Colonic mucosa (tissue), 4 donors: ENCODE measurements around the gene TSPAN11. TPM values are rescaled to one million over a fixed set of nuclear protein-coding genes. Genes with fewer than 3 reads are reported as not detected.
A peak's percentile ranks its signal among the peaks of the same experiment; 100 is the strongest.

Experiments used
- DNase-seq: peaks from one replicate; pipeline ENCODE4 v3.0.0-alpha.2; 2020
- H3K27ac ChIP-seq: fragments of 200-600 bp; one replicate; pipeline ENCODE4 v1.8.0; 2021
- H3K27me3 ChIP-seq: fragments of 200-600 bp; one replicate; pipeline ENCODE4 v1.8.0; 2021
- H3K36me3 ChIP-seq: fragments of 200-600 bp; one replicate; pipeline ENCODE4 v1.8.0; 2021
- H3K4me1 ChIP-seq: fragments of 200-600 bp; one replicate; pipeline ENCODE4 v1.8.0; 2021; ENCODE audit warnings: mild to moderate bottlenecking
- H3K4me3 ChIP-seq: fragments of 200-600 bp; one replicate; pipeline ENCODE4 v1.8.0; 2021
- H3K9ac ChIP-seq, 2 donors: one replicate each; pipeline ENCODE4 v1.7.0; 2013; ENCODE audit warnings: control low read depth in 2 of 2, low read depth in 2 of 2, low read length in 2 of 2
- H3K9me3 ChIP-seq: fragments of 200-600 bp; one replicate; pipeline ENCODE4 v1.8.0; 2021
- intact Hi-C: fragments of 100-400 bp; cut with DNase I; formaldehyde crosslinking; loops from one replicate; pipeline ENCODE4 v1.14.1; 2022
- total RNA-seq, 2 donors: library from RNA; stranded (reverse); fragmentation: NEBNext Ultra II Directional in 1 of 2; extraction: Animal tissue kit (Norgen Biotek cat#: 25700) in 1 of 2; gene quantifications; one replicate each; pipeline ENCODE4 v1.2.1, GENCODE V29; 2021
- TF ChIP-seq, protein P1 (sequence below): fragments of 200-600 bp; IDR thresholded peaks from one replicate; pipeline ENCODE4 v1.8.0; 2022; ENCODE audit warnings: antibody characterized with exemption, mild to moderate bottlenecking
- donor health status: healthy.
- donor health status: DM: no; HTN: no; CAD: no.
- donor health status: DM: no; HTN: no; CAD: no.

Gene TSPAN11
- total RNA-seq, 2 donors from 2014 or later: 1.3 to 8.2 TPM

GRCh38 chr12:30911207-30911606, 15.3 kb upstream of the TSPAN11 start:
- no peak overlapping the region for H3K9ac ChIP-seq
- H3K4me3 ChIP-seq: no peak overlapping the region
- intact Hi-C loops: no loop called here
- H3K4me1 ChIP-seq: no peaks in the 10 kb centered on the region
- DNase-seq: no peak
- TF ChIP-seq, protein P1, sequence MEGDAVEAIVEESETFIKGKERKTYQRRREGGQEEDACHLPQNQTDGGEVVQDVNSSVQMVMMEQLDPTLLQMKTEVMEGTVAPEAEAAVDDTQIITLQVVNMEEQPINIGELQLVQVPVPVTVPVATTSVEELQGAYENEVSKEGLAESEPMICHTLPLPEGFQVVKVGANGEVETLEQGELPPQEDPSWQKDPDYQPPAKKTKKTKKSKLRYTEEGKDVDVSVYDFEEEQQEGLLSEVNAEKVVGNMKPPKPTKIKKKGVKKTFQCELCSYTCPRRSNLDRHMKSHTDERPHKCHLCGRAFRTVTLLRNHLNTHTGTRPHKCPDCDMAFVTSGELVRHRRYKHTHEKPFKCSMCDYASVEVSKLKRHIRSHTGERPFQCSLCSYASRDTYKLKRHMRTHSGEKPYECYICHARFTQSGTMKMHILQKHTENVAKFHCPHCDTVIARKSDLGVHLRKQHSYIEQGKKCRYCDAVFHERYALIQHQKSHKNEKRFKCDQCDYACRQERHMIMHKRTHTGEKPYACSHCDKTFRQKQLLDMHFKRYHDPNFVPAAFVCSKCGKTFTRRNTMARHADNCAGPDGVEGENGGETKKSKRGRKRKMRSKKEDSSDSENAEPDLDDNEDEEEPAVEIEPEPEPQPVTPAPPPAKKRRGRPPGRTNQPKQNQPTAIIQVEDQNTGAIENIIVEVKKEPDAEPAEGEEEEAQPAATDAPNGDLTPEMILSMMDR: no peak
- H3K36me3 ChIP-seq: no peaks in the 10 kb centered on the region
- no peaks in the 10 kb centered on the region for H3K27me3 ChIP-seq
- no peaks in the 10 kb centered on the region for H3K9me3 ChIP-seq
- H3K27ac ChIP-seq: no peak overlapping the region

- intact Hi-C loops: no loop called here
- no peaks in the 10 kb centered on the region for H3K27me3 ChIP-seq
- no peak overlapping the region for H3K4me3 ChIP-seq
- no peak for DNase-seq
- no peak overlapping the region for H3K27ac ChIP-seq
- H3K4me1 ChIP-seq: no peaks in the 10 kb centered on the region
- no peaks in the 10 kb centered on the region for H3K9me3 ChIP-seq
- no peak overlapping the region for H3K9ac ChIP-seq
- no peaks in the 10 kb centered on the region for H3K36me3 ChIP-seq
- TF ChIP-seq, protein P1: no peak
These were observed 13.2 kb upstream of the TSPAN11 start for GRCh38 chr12:30913323-30913722.

DNA sequence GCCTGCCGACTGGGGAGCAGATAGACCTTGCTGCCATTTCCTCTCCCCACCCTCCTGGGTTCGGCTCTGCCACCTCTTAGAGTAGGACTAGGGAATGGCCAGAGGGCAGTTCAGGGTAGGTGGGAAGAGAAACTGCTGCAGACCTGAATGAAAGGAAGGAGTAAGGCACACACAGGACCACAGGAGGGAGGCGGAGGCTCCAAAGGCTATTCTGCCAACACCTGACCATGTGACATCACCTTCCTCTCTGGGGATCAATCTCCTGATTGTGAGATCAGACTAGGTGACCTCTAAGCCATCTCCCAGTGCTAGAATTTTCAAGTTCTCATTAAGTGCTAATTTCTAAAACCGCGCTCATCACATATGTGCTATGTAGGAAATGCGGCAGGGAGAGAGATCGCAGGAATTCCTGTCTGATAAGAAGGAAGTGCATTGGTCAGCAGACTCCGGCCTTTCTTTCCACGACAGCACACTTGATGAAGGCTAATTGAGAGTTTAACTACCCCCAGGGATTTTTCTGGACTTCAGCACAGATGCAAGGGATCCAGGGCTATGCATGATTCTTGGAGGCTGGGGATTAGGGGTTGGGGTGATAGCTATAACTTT, 11.5 kb upstream of the TSPAN11 start:
- Histone ChIP-seq H3K27ac (no peak overlapping the region), H3K9ac (no peak overlapping the region), H3K9me3 (no peaks in the 10 kb centered on the region), H3K27me3 (no peaks in the 10 kb centered on the region), H3K36me3 (no peaks in the 10 kb centered on the region), H3K4me1 (no peaks in the 10 kb centered on the region), H3K4me3 (no peak overlapping the region)
- TF ChIP-seq, protein P1: no peak
- no peak for DNase-seq
- intact Hi-C loops: no loop called here

- DNase-seq: no peak
- Histone ChIP-seq H3K9me3 (no peaks in the 10 kb centered on the region), H3K9ac (no peak overlapping the region), H3K27me3 (peaks cover 20% of the 10 kb centered on the region), H3K4me1 (no peaks in the 10 kb centered on the region), H3K36me3 (no peaks in the 10 kb centered on the region), H3K4me3 (no peak overlapping the region), H3K27ac (no peak overlapping the region)
- intact Hi-C loops: no loop called here
- TF ChIP-seq, protein P1: no peak
These were observed 3.5 kb upstream of the TSPAN11 start for GRCh38 chr12:30923057-30923456.

DNA sequence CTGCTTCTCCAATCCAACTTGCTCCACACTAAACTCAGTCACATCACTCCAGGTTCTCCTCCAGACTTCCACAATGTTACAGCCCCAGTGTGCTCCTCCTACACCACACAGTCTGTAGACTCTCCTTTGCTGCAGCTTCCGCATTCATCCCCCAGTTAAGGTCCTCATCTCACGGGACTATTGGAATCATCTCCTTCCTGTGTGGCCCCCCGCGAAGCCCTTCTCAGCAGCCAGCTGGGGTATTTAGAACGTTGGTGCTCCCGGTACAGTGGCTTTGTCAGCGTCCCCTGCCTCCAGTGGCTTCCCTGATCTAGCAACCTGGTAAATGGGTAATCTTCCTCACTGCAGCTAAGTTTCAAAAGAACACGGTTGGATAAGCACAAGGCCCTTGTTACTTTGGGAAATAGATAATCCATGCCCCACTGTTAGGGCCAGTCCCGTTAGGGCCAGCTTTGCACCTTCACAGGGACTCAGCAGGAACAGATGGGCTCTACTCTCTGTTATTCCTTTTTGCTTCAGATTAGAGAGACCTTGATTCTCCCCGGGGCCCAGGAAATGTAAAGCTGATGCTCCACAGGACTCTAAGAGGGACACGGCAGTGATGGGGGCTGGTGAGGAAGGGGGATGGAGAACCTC, 823 bp upstream of the TSPAN11 start:
- H3K27ac ChIP-seq: no peak overlapping the region
- peak overlapping the region in 1 of 2 donors; percentile 56 for H3K9ac ChIP-seq
- TF ChIP-seq, protein P1: no peak
- peaks cover 20% of the 10 kb centered on the region for H3K27me3 ChIP-seq
- H3K4me1 ChIP-seq: no peaks in the 10 kb centered on the region
- intact Hi-C loops: no loop called here
- no peak for DNase-seq
- no peaks in the 10 kb centered on the region for H3K9me3 ChIP-seq
- no peaks in the 10 kb centered on the region for H3K36me3 ChIP-seq
- H3K4me3 ChIP-seq: peak overlapping the region; percentile 20
